Activated T-cell treated with anti-CD3 and anti-CD28 coated beads for 24 hours (primary cell): ENCODE results near the gene GLYATL1B.
"Not testable (repeated sequence)": the region's sequence is repeated elsewhere in the genome, so short reads cannot be mapped to it uniquely, and the experiment has no call there.

Source experiments
- DNase-seq: peaks from one replicate; pipeline ENCODE4 v3.0.0-alpha.2; 2020; ENCODE audit warnings: low read depth

Gene GLYATL1B

GRCh38 chr11:59086007-59086406 lies at the start of gene GLYATL1B:
Gene GLYATL1B (plus strand): TSS chr11:59086307. CDS start chr11:59086307, 0 bp downstream.
- not testable (repeated sequence) for DNase-seq

GRCh38 chr11:59036542-59036941 lies 49.6 kb upstream of the GLYATL1B start:
- not testable (repeated sequence) for DNase-seq

GRCh38 chr11:59037434-59037833 lies 48.7 kb upstream of the GLYATL1B start:
- not testable (repeated sequence) for DNase-seq

GRCh38 chr11:59040607-59041006 lies 45.5 kb upstream of the GLYATL1B start:
- DNase-seq: no peak

GRCh38 chr11:59051383-59051782 lies 34.7 kb upstream of the GLYATL1B start:
- not testable (repeated sequence) for DNase-seq

- DNase-seq: not testable (repeated sequence)
Observed at GRCh38 chr11:59052355-59052754, 33.8 kb upstream of the GLYATL1B start.

- DNase-seq: peak; percentile 66
Observed at GRCh38 chr11:59053387-59053786, 32.7 kb upstream of the GLYATL1B start.

GRCh38 chr11:59058120-59059033 lies 27.7 kb upstream of the GLYATL1B start:
- DNase-seq: peak; percentile 78

GRCh38 chr11:59060096-59060495 lies 26.0 kb upstream of the GLYATL1B start:
- not testable (repeated sequence) for DNase-seq

GRCh38 chr11:59062602-59063529 lies 23.2 kb upstream of the GLYATL1B start:
- DNase-seq: no peak

GRCh38 chr11:59063996-59064727 lies 21.9 kb upstream of the GLYATL1B start:
- not testable (repeated sequence) for DNase-seq

GRCh38 chr11:59069087-59069486 lies 17.0 kb upstream of the GLYATL1B start:
- no peak for DNase-seq

- no peak for DNase-seq
Observed at GRCh38 chr11:59076876-59077571, 9.1 kb upstream of the GLYATL1B start.

GRCh38 chr11:59078435-59078834 lies 7.7 kb upstream of the GLYATL1B start:
- DNase-seq: no peak

- DNase-seq: no peak
Observed at GRCh38 chr11:59079086-59079485, 7.0 kb upstream of the GLYATL1B start.

GRCh38 chr11:59080421-59080820 lies 5.7 kb upstream of the GLYATL1B start:
- DNase-seq: not testable (repeated sequence)

GRCh38 chr11:59081430-59082020 lies 4.6 kb upstream of the GLYATL1B start:
- not testable (repeated sequence) for DNase-seq

- DNase-seq: no peak
Observed at GRCh38 chr11:59088162-59088561, 2.1 kb downstream of the GLYATL1B start.

GRCh38 chr11:59093576-59093975 lies 7.5 kb downstream of the GLYATL1B start:
- not testable (repeated sequence) for DNase-seq

GRCh38 chr11:59095225-59095624 lies 9.1 kb downstream of the GLYATL1B start:
- DNase-seq: not testable (repeated sequence)
